MM.1S (cell line): ENCODE results near the gene KIAA1755.

Source experiments
- DNase-seq: peaks from one replicate; pipeline ENCODE4 v3.0.0-alpha.2; 2015
- H2AFZ ChIP-seq: fragments of 300-600 bp; sonication (generic); 2 replicates; pipeline ENCODE4 v1.6.0; 2016; ENCODE audit warnings: antibody characterized with exemption, low read length
- H3F3A ChIP-seq: fragments of 300-600 bp; sonication (generic); 2 replicates; pipeline ENCODE4 v1.6.1; 2016; ENCODE audit warnings: mild to moderate bottlenecking, antibody characterized with exemption, low read length, moderate library complexity, mixed read lengths; ENCODE audit not compliant: insufficient read depth
- H3K27ac ChIP-seq: fragments of 300-600 bp; sonication (generic); 2 replicates; pipeline ENCODE4 v1.5.1; 2016; ENCODE audit warnings: mild to moderate bottlenecking, low read length
- H3K27me3 ChIP-seq: fragments of 300-600 bp; sonication (generic); replicated peaks from 2 replicates; pipeline ENCODE4 v1.6.0; 2016; ENCODE audit warnings: low read length; ENCODE audit not compliant: insufficient read depth
- H3K36me3 ChIP-seq: fragments of 300-600 bp; sonication (generic); replicated peaks from 2 replicates; pipeline ENCODE4 v1.6.1; 2016; ENCODE audit warnings: mild to moderate bottlenecking, low read length, mixed read lengths; ENCODE audit not compliant: insufficient read depth
- H3K4me1 ChIP-seq: fragments of 300-600 bp; sonication (generic); 2 replicates; pipeline ENCODE4 v1.6.1; 2016; ENCODE audit warnings: low read length, mixed read lengths
- H3K4me2 ChIP-seq: fragments of 300-600 bp; sonication (generic); 2 replicates; pipeline ENCODE4 v1.6.0; 2016; ENCODE audit warnings: low read depth, low read length
- H3K4me3 ChIP-seq: fragments of 300-600 bp; sonication (generic); 2 replicates; pipeline ENCODE4 v1.5.1; 2016; ENCODE audit warnings: low read length, mixed read lengths
- H3K79me2 ChIP-seq: fragments of 300-600 bp; sonication (generic); 2 replicates; pipeline ENCODE4 v1.6.1; 2016; ENCODE audit warnings: mixed run types, low read length, mixed read lengths
- H3K9ac ChIP-seq: fragments of 300-600 bp; sonication (generic); 2 replicates; pipeline ENCODE4 v1.6.1; 2016; ENCODE audit warnings: low read length, mixed read lengths
- H3K9me2 ChIP-seq: fragments of 300-600 bp; sonication (generic); replicated peaks from 2 replicates; pipeline ENCODE4 v1.6.1; 2016; ENCODE audit warnings: mild to moderate bottlenecking, low read length, mixed read lengths; ENCODE audit not compliant: insufficient read depth
- H3K9me3 ChIP-seq: fragments of 300-600 bp; sonication (generic); replicated peaks from 2 replicates; pipeline ENCODE4 v1.6.1; 2016; ENCODE audit warnings: mild to moderate bottlenecking, low read length, mixed read lengths; ENCODE audit not compliant: insufficient read depth
- H4K20me1 ChIP-seq: fragments of 300-600 bp; sonication (generic); 2 replicates; pipeline ENCODE4 v1.6.1; 2016; ENCODE audit warnings: mild to moderate bottlenecking, low read length, moderate library complexity, mixed read lengths; ENCODE audit not compliant: insufficient read depth
- CTCF ChIP-seq: fragments of 300-600 bp; sonication (generic); IDR thresholded peaks from 2 replicates; pipeline ENCODE4 v1.5.1; 2016; ENCODE audit warnings: antibody characterized with exemption, low read length, mixed read lengths
- EZH2 ChIP-seq: fragments of 300-600 bp; sonication (generic); optimal IDR thresholded peaks from 2 replicates; pipeline ENCODE3; 2017; ENCODE audit warnings: low read depth, mild to moderate bottlenecking, antibody characterized with exemption, low read length, mixed read lengths
- EZH2phosphoT487 ChIP-seq: fragments of 300-600 bp; sonication (generic); IDR thresholded peaks from 2 replicates; pipeline ENCODE4 v1.6.1; 2018; ENCODE audit warnings: antibody characterized with exemption, low read length

KIAA1755 gene

DNA sequence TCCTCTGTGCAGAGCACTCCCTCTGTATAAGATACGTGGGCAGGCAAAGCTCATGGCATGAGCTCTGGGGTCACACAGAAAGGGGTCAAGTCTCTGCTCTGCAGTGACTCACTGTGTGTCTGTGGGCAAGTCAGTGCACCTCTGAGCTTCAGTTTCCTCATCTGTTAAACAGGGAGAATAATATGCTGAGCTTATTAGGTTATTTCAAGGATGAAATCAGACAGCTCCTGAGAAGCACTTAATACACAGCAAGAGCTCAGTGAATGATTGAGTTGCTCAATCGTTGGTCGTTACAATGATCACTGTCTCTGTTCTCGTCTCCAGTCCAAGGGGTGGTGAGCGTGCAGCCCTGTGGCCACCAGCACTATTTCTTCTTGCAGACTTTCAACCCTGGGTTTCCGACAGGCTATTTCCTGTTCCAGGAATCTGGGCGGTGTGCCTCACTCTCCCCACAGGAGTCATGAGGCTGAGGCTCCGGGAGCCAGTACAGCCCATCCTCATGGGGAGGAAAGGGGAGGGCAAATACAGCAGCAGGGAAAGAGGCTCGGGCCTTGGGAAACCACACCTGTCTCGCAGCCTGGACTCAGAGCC lies 28.9 kb downstream of the KIAA1755 start:
- H3F3A ChIP-seq, result peaks cover 4% of the 10 kb centered on the region; the same call in 1 of the 2 replicates
- H3K27me3 ChIP-seq, result no peaks in the 10 kb centered on the region
- H3K4me2 ChIP-seq, result no peak overlapping the region
- DNase-seq, result no peak
- no peak overlapping the region for H3K9ac ChIP-seq
- no peak overlapping the region for H3K27ac ChIP-seq
- H2AFZ ChIP-seq, result no peak overlapping the region
- H3K79me2 ChIP-seq, result no peaks in the 10 kb centered on the region
- H3K9me3 ChIP-seq, result no peaks in the 10 kb centered on the region
- H4K20me1 ChIP-seq, result no peaks in the 10 kb centered on the region
- H3K4me3 ChIP-seq, result no peak overlapping the region
- TF ChIP-seq CTCF (no peak), EZH2 (no peak), EZH2phosphoT487 (no peak)
- H3K36me3 ChIP-seq, result no peaks in the 10 kb centered on the region
- peaks cover 10% of the 10 kb centered on the region for H3K4me1 ChIP-seq
- no peaks in the 10 kb centered on the region for H3K9me2 ChIP-seq

DNA sequence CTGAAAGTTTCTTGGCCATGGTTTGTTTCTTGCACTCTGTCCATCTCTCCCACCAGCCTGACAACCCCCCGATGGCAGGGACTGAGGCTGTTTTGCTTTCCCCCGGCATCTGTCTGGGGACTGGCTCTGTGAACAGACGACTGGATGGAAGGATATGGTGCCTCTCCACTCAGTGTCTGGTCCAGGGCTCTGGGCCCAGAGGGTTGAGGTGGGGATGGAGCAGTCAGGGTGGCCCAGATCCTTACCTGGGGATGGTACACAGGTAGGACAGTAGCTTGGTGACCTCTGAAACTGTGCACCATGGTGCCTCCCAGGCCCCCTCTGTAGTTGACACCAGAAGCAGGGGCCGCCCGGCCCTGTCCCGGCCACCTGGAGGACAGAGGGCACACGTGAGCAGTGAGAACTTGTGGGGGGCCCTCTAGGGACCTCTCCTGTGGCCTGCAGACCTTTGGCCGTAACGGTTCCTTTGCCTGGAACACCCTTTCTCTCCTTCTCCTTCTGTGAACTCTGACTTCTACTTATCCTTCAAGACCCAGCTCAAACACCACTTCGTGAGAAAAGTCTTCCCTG lies 29.5 kb downstream of the KIAA1755 start:
- H3K27ac ChIP-seq, result no peak overlapping the region
- H3K79me2 ChIP-seq, result no peaks in the 10 kb centered on the region
- no peaks in the 10 kb centered on the region for H3K9me3 ChIP-seq
- no peaks in the 10 kb centered on the region for H3K27me3 ChIP-seq
- TF ChIP-seq EZH2phosphoT487 (no peak), CTCF (no peak), EZH2 (no peak)
- H3K9ac ChIP-seq, result no peak overlapping the region
- H3K4me2 ChIP-seq, result no peak overlapping the region
- no peaks in the 10 kb centered on the region for H3K36me3 ChIP-seq
- DNase-seq, result no peak
- no peaks in the 10 kb centered on the region for H4K20me1 ChIP-seq
- peaks cover 9% of the 10 kb centered on the region; the same call in 1 of the 2 replicates for H3F3A ChIP-seq
- no peaks in the 10 kb centered on the region for H3K9me2 ChIP-seq
- peaks cover 16% of the 10 kb centered on the region for H3K4me1 ChIP-seq
- H3K4me3 ChIP-seq, result no peak overlapping the region
- H2AFZ ChIP-seq, result no peak overlapping the region

DNA sequence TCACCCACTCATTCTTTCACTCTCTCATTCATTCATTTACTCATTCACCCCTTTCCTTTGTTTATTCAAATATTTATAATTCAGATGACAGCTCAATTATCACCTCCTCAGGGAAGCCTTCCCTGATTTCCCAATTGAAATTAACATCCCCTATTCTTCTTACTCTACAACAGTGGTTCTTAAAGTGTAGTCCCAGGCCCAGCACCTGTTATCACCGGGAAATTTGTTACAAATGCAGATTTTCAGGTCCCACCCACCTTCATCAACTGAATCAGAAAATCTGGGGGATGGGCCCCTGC lies 30.3 kb downstream of the KIAA1755 start:
- no peaks in the 10 kb centered on the region for H3K27me3 ChIP-seq
- no peaks in the 10 kb centered on the region for H4K20me1 ChIP-seq
- H3K4me2 ChIP-seq, result no peak overlapping the region
- H3K9me2 ChIP-seq, result no peaks in the 10 kb centered on the region
- DNase-seq, result no peak
- no peaks in the 10 kb centered on the region for H3K9me3 ChIP-seq
- no peaks in the 10 kb centered on the region for H3K36me3 ChIP-seq
- H3K4me1 ChIP-seq, result peaks cover 24% of the 10 kb centered on the region
- H3K27ac ChIP-seq, result no peak overlapping the region
- no peaks in the 10 kb centered on the region for H3K79me2 ChIP-seq
- H3F3A ChIP-seq, result peaks cover 10% of the 10 kb centered on the region; the same call in 1 of the 2 replicates
- no peak overlapping the region for H2AFZ ChIP-seq
- no peak overlapping the region for H3K9ac ChIP-seq
- no peak for TF ChIP-seq EZH2phosphoT487
- no peak overlapping the region for H3K4me3 ChIP-seq
